Mucosa of descending colon (tissue), 3 donors: ENCODE results near the gene PAQR5. TPM values are rescaled to one million over a fixed set of nuclear protein-coding genes. Genes with fewer than 3 reads are reported as not detected.

Experiments used
- ATAC-seq: fragments of 200-7000 bp; cut with Tn5 transposase; one replicate; pipeline ENCODE4 v1.9.1; 2020; ENCODE audit warnings: mild to moderate bottlenecking, moderate library complexity
- DNase-seq, 3 donors: peaks; one replicate each; pipeline ENCODE4 v3.0.0-alpha.2; 2020
- H3K36me3 ChIP-seq: fragments of 200-600 bp; one replicate; pipeline ENCODE4 v1.8.0; 2021; ENCODE audit warnings: low read depth, mild to moderate bottlenecking
- H3K4me1 ChIP-seq: fragments of 200-600 bp; one replicate; pipeline ENCODE4 v1.8.0; 2021; ENCODE audit warnings: low read depth, mild to moderate bottlenecking
- H3K4me3 ChIP-seq: fragments of 200-600 bp; one replicate; pipeline ENCODE4 v1.8.0; 2021; ENCODE audit warnings: mild to moderate bottlenecking
- H3K9me3 ChIP-seq: fragments of 200-600 bp; one replicate; pipeline ENCODE4 v1.8.0; 2021; ENCODE audit warnings: mild to moderate bottlenecking
- CTCF ChIP-seq: fragments of 200-600 bp; IDR thresholded peaks from one replicate; pipeline ENCODE4 v1.8.0; 2022; ENCODE audit warnings: antibody characterized with exemption, mild to moderate bottlenecking
- intact Hi-C, 2 donors: fragments of 100-400 bp; cut with DNase I in 1 of 2; cut with micrococcal nuclease in 1 of 2; formaldehyde crosslinking; loops; one replicate each; pipeline versions ENCODE4 v1.11.0 to v1.11.1; 2022; cut with DNase I, micrococcal nuclease
- total RNA-seq, 3 donors: library from RNA; stranded (reverse); fragmentation: NEBNext Ultra II Directional in 2 of 3; extraction: Animal tissue kit (Norgen Biotek cat#: 25700) in 2 of 3; gene quantifications; one replicate each; pipeline versions ENCODE4 v1.2.1 to v1.2.4, GENCODE V29; 2021 to 2023
- donor health status: DM: no; HTN: no; CAD: no; lungs with moderate emphysema.
- donor health status: DM: no; HTN: no; CAD: no.
- donor health status: DM: no; HTN: yes; CAD: no.

Gene PAQR5
- total RNA-seq, 3 donors from 2014 or later = 27.7 to 82.6 (median 37.7) TPM

GRCh38 chr15:69272891-69273290, 25.8 kb upstream of the PAQR5 start:
- H3K4me3 ChIP-seq = no peak overlapping the region
- intact Hi-C loops = no loop called here
- DNase-seq = no peak
- no peak for ATAC-seq
- H3K4me1 ChIP-seq = no peaks in the 10 kb centered on the region
- H3K36me3 ChIP-seq = no peaks in the 10 kb centered on the region
- H3K9me3 ChIP-seq = no peaks in the 10 kb centered on the region
- no peak for TF ChIP-seq CTCF

- H3K36me3 ChIP-seq = no peaks in the 10 kb centered on the region
- no peak overlapping the region for H3K4me3 ChIP-seq
- intact Hi-C loops = no loop called here
- no peak for TF ChIP-seq CTCF
- DNase-seq (no peak), ATAC-seq (no peak)
- no peaks in the 10 kb centered on the region for H3K4me1 ChIP-seq
- no peaks in the 10 kb centered on the region for H3K9me3 ChIP-seq
Observed at GRCh38 chr15:69275074-69275670, 23.5 kb upstream of the PAQR5 start.

GRCh38 chr15:69275933-69276560, 22.7 kb upstream of the PAQR5 start:
- H3K9me3 ChIP-seq = no peaks in the 10 kb centered on the region
- intact Hi-C loops = no loop called here
- no peaks in the 10 kb centered on the region for H3K36me3 ChIP-seq
- H3K4me1 ChIP-seq = no peaks in the 10 kb centered on the region
- H3K4me3 ChIP-seq = no peak overlapping the region
- no peak for TF ChIP-seq CTCF
- no peak for DNase-seq
- no peak for ATAC-seq

GRCh38 chr15:69277316-69277715, 21.4 kb upstream of the PAQR5 start:
- intact Hi-C loops = no loop called here
- DNase-seq (no peak), ATAC-seq (no peak)
- no peaks in the 10 kb centered on the region for H3K9me3 ChIP-seq
- no peaks in the 10 kb centered on the region for H3K4me1 ChIP-seq
- H3K4me3 ChIP-seq = no peak overlapping the region
- no peaks in the 10 kb centered on the region for H3K36me3 ChIP-seq
- TF ChIP-seq CTCF = no peak

- Histone ChIP-seq H3K4me3 (no peak overlapping the region), H3K4me1 (no peaks in the 10 kb centered on the region), H3K36me3 (no peaks in the 10 kb centered on the region), H3K9me3 (no peaks in the 10 kb centered on the region)
- ATAC-seq (no peak), DNase-seq (no peak)
- no peak for TF ChIP-seq CTCF
- intact Hi-C loops = no loop called here
Observed at GRCh38 chr15:69279636-69280035, 19.1 kb upstream of the PAQR5 start.
